Spinal cord (tissue), 10 donors: ENCODE results near the gene CC2D1A. TPM values are rescaled to one million over a fixed set of nuclear protein-coding genes. Genes with fewer than 3 reads are reported as not detected.
"Not testable (repeated sequence)": the region's sequence is repeated elsewhere in the genome, so short reads cannot be mapped to it uniquely, and the experiment has no call there.

Source experiments
- DNase-seq, 6 donors: peaks; one replicate each; pipeline versions ENCODE4 v3.0.0 to v3.0.0-alpha.2; 2013 to 2015; ENCODE audit warnings: low spot score in 6 of 6, low read depth in 4 of 6
- H3K27ac ChIP-seq: one replicate; pipeline ENCODE4 v1.5.1; 2013; ENCODE audit warnings: low read depth, low read length, control low read depth
- H3K27me3 ChIP-seq: one replicate; pipeline ENCODE4 v1.6.1; 2013; ENCODE audit warnings: low read length; ENCODE audit not compliant: control insufficient read depth, insufficient read depth
- H3K36me3 ChIP-seq: one replicate; pipeline ENCODE4 v1.6.1; 2013; ENCODE audit warnings: low read length; ENCODE audit not compliant: control insufficient read depth, insufficient read depth
- H3K4me1 ChIP-seq: one replicate; pipeline ENCODE4 v1.6.1; 2013; ENCODE audit warnings: low read length; ENCODE audit not compliant: control insufficient read depth, insufficient read depth
- H3K4me3 ChIP-seq: one replicate; pipeline ENCODE4 v1.5.1; 2013; ENCODE audit warnings: low read depth, low read length, control low read depth
- H3K9me3 ChIP-seq: one replicate; pipeline ENCODE4 v1.6.1; 2013; ENCODE audit warnings: low read length; ENCODE audit not compliant: control insufficient read depth, insufficient read depth
- whole genome bisulfite sequencing: methylation state at CpG from one replicate; pipeline ENCODE4 v1.1.5; 2013; ENCODE audit warnings: missing lambda C conversion rate; ENCODE audit not compliant: insufficient coverage; 5-methylcytosine and 5-hydroxymethylcytosine counted together
- polyA plus RNA-seq, 2 donors: library from polyadenylated mRNA; unstranded; fragments of 120-200 nt; gene quantifications; one replicate each; pipeline ENCODE4 v1.2.1, GENCODE V29; 2013; ENCODE audit not compliant: insufficient read length in 2 of 2
- total RNA-seq, 2 donors: library from RNA; depleted of rRNA in 1 of 2; stranded (reverse); fragments of 120-200 nt in 1 of 2; fragments of >200 nt in 1 of 2; gene quantifications; one replicate each; pipeline versions ENCODE4 v1.2.3 to v1.2.4, GENCODE V29; 2013 to 2014
- donor health status: healthy.

Gene CC2D1A
- total and polyA plus RNA-seq, 4 donors = 11.8 to 112 (median 54.2) TPM

- no peak overlapping the region for H3K4me3 ChIP-seq
- H3K27ac ChIP-seq = no peak overlapping the region
- H3K9me3 ChIP-seq = no peaks in the 10 kb centered on the region
- no peaks in the 10 kb centered on the region for H3K27me3 ChIP-seq
- H3K36me3 ChIP-seq = peaks cover 90% of the 10 kb centered on the region
- no peak for DNase-seq
- 94% methylated on average over 27 of the region's 37 CpGs for WGBS
- no peaks in the 10 kb centered on the region for H3K4me1 ChIP-seq
Measured at GRCh38 chr19:13972368-13973155, 66.6 kb downstream of the CC2D1A start.

GRCh38 chr19:13973479-13973878 is 67.5 kb downstream of the CC2D1A start:
- DNase-seq, H3K27me3 ChIP-seq, H3K27ac ChIP-seq, H3K4me1 ChIP-seq, H3K9me3 ChIP-seq, H3K4me3 ChIP-seq: not testable (repeated sequence)
- H3K36me3 ChIP-seq = peaks cover 89% of the 10 kb centered on the region
- WGBS = 100% methylated on average over 1 of the region's 3 CpGs

- Histone ChIP-seq H3K27ac (no peak overlapping the region), H3K4me1 (peaks cover 8% of the 10 kb centered on the region), H3K36me3 (peaks cover 85% of the 10 kb centered on the region), H3K9me3 (no peaks in the 10 kb centered on the region), H3K4me3 (no peak overlapping the region), H3K27me3 (no peaks in the 10 kb centered on the region)
- 40% methylated on average over 4 of the region's 12 CpGs for WGBS
- DNase-seq = peak in 2 of 6 donors; percentile 44 to 88
Measured at GRCh38 chr19:13974073-13974472, 68.1 kb downstream of the CC2D1A start.

GRCh38 chr19:13975870-13976269 is 69.9 kb downstream of the CC2D1A start:
- 93% methylated on average over 11 of the region's 11 CpGs for WGBS
- H3K27me3 ChIP-seq = no peaks in the 10 kb centered on the region
- no peak overlapping the region for H3K27ac ChIP-seq
- H3K4me3 ChIP-seq = no peak overlapping the region
- H3K36me3 ChIP-seq = peaks cover 86% of the 10 kb centered on the region
- peaks cover 16% of the 10 kb centered on the region for H3K4me1 ChIP-seq
- no peak for DNase-seq
- no peaks in the 10 kb centered on the region for H3K9me3 ChIP-seq

GRCh38 chr19:13976446-13976845 is 70.4 kb downstream of the CC2D1A start:
- no peak for DNase-seq
- peaks cover 87% of the 10 kb centered on the region for H3K36me3 ChIP-seq
- H3K9me3 ChIP-seq = no peaks in the 10 kb centered on the region
- peaks cover 16% of the 10 kb centered on the region for H3K4me1 ChIP-seq
- WGBS = 91% methylated on average over 10 of the region's 12 CpGs
- H3K27ac ChIP-seq = no peak overlapping the region
- H3K27me3 ChIP-seq = no peaks in the 10 kb centered on the region
- H3K4me3 ChIP-seq = no peak overlapping the region

- no peak for DNase-seq
- H3K9me3 ChIP-seq = no peaks in the 10 kb centered on the region
- no peak overlapping the region for H3K4me3 ChIP-seq
- H3K4me1 ChIP-seq = peaks cover 16% of the 10 kb centered on the region
- 88% methylated on average over 6 of the region's 12 CpGs for WGBS
- H3K27me3 ChIP-seq = no peaks in the 10 kb centered on the region
- peaks cover 90% of the 10 kb centered on the region for H3K36me3 ChIP-seq
- H3K27ac ChIP-seq = no peak overlapping the region
Measured at GRCh38 chr19:13977803-13978202, 71.8 kb downstream of the CC2D1A start.

- Histone ChIP-seq H3K9me3 (no peaks in the 10 kb centered on the region), H3K27me3 (no peaks in the 10 kb centered on the region), H3K4me1 (peaks cover 16% of the 10 kb centered on the region), H3K27ac (peak overlapping the region; percentile 33), H3K4me3 (no peak overlapping the region), H3K36me3 (peaks cover 90% of the 10 kb centered on the region)
- 15% methylated on average over 69 of the region's 74 CpGs for WGBS
- DNase-seq = peak in 2 of 6 donors; percentile 28 to 78
Measured at GRCh38 chr19:13978351-13979243, 72.6 kb downstream of the CC2D1A start.

- DNase-seq = no peak
- no peaks in the 10 kb centered on the region for H3K27me3 ChIP-seq
- H3K9me3 ChIP-seq = no peaks in the 10 kb centered on the region
- no peak overlapping the region for H3K4me3 ChIP-seq
- peaks cover 16% of the 10 kb centered on the region for H3K4me1 ChIP-seq
- peaks cover 91% of the 10 kb centered on the region for H3K36me3 ChIP-seq
- H3K27ac ChIP-seq = no peak overlapping the region
- WGBS = 13% methylated on average over 9 of the region's 12 CpGs
Measured at GRCh38 chr19:13979244-13979615, 73.2 kb downstream of the CC2D1A start.

GRCh38 chr19:13979686-13980085 is 73.7 kb downstream of the CC2D1A start:
- H3K4me1 ChIP-seq = peaks cover 16% of the 10 kb centered on the region
- H3K36me3 ChIP-seq = peaks cover 91% of the 10 kb centered on the region
- no peaks in the 10 kb centered on the region for H3K9me3 ChIP-seq
- no peak overlapping the region for H3K27ac ChIP-seq
- no peak overlapping the region for H3K4me3 ChIP-seq
- DNase-seq = no peak
- 71% methylated on average over 8 of the region's 12 CpGs for WGBS
- H3K27me3 ChIP-seq = no peaks in the 10 kb centered on the region
